Colonic mucosa (tissue), 4 donors: ENCODE results near the gene UCKL1. TPM values are rescaled to one million over a fixed set of nuclear protein-coding genes. Genes with fewer than 3 reads are reported as not detected.
A peak's percentile ranks its signal among the peaks of the same experiment; 100 is the strongest.

Experiments used
- DNase-seq: peaks from one replicate; pipeline ENCODE4 v3.0.0-alpha.2; 2020
- H3K27ac ChIP-seq: fragments of 200-600 bp; one replicate; pipeline ENCODE4 v1.8.0; 2021
- H3K27me3 ChIP-seq: fragments of 200-600 bp; one replicate; pipeline ENCODE4 v1.8.0; 2021
- H3K36me3 ChIP-seq: fragments of 200-600 bp; one replicate; pipeline ENCODE4 v1.8.0; 2021
- H3K4me1 ChIP-seq: fragments of 200-600 bp; one replicate; pipeline ENCODE4 v1.8.0; 2021; ENCODE audit warnings: mild to moderate bottlenecking
- H3K4me3 ChIP-seq: fragments of 200-600 bp; one replicate; pipeline ENCODE4 v1.8.0; 2021
- H3K9ac ChIP-seq, 2 donors: one replicate each; pipeline ENCODE4 v1.7.0; 2013; ENCODE audit warnings: control low read depth in 2 of 2, low read depth in 2 of 2, low read length in 2 of 2
- H3K9me3 ChIP-seq: fragments of 200-600 bp; one replicate; pipeline ENCODE4 v1.8.0; 2021
- intact Hi-C: fragments of 100-400 bp; cut with DNase I; formaldehyde crosslinking; loops from one replicate; pipeline ENCODE4 v1.14.1; 2022
- total RNA-seq, 2 donors: library from RNA; stranded (reverse); fragmentation: NEBNext Ultra II Directional in 1 of 2; extraction: Animal tissue kit (Norgen Biotek cat#: 25700) in 1 of 2; gene quantifications; one replicate each; pipeline ENCODE4 v1.2.1, GENCODE V29; 2021
- TF ChIP-seq, protein P1 (sequence below): fragments of 200-600 bp; IDR thresholded peaks from one replicate; pipeline ENCODE4 v1.8.0; 2022; ENCODE audit warnings: antibody characterized with exemption, mild to moderate bottlenecking
- donor health status: healthy.
- donor health status: DM: no; HTN: no; CAD: no.
- donor health status: DM: no; HTN: no; CAD: no.

Gene UCKL1
- total RNA-seq, 2 donors from 2014 or later: 33.6 to 49.5 TPM

DNA sequence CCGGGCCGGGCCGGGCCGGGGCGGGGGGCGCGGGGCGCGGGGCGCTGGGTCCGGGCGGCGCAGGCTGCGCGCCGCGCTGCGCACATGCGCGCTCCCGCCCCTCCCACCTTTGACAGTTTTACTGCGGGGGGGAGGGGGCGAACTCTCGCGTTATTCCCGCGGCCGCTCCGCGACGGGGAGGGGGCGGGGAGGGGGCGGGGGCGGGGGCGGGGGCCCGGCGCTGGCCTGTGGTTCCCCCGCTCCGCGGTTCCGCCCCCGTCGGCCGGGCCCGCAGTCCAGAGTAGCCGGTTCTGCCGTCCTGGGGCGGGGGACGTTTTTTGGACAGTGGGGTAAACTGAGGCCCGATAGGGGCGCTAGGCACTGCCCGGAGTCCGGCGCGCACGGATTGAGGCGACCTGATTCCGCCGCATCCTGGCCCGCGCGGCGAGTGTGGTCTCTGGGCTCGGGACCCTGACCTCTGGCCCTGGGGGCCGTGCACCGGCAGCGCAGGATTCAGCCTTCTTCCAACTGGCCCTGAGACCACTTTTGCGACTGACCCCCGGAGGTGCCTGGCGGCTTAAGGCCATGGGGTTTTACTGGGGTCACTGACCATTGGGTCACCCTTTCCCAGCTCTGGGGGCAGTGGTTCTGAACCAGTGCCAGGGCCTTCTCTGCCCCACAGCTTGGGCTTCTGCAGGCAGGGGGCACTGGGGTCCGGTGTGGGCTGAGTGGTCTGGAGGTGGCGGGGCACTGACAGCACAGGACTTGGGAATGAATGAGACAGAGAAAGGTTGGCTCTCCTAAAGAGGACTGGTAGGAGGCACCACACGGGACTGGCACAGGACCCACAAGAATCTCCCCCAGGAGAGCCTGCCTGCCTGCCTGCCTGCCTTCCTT is 13.9 kb upstream of the UCKL1 start, which contains the start of gene ZNF512B:
Gene ZNF512B (minus strand): TSS at position 93 of the 876 bp plus-strand sequence. CDS start 1,980 bp downstream, outside the sequence.
- no peaks in the 10 kb centered on the region for H3K9me3 ChIP-seq
- peaks cover 5% of the 10 kb centered on the region for H3K27me3 ChIP-seq
- H3K36me3 ChIP-seq: no peaks in the 10 kb centered on the region
- DNase-seq: no peak
- peak within 1 kb of the TSS; percentile 57 to 87 for H3K9ac ChIP-seq
- peak within 1 kb of the TSS; percentile 45 for H3K4me3 ChIP-seq
- H3K27ac ChIP-seq: no peak within 1 kb of the TSS
- intact Hi-C loops: loop anchor here (10.0 kb wide), 2 partner anchors 185 to 435 kb away; partner anchors contain the start of gene PTK6
- TF ChIP-seq, protein P1, sequence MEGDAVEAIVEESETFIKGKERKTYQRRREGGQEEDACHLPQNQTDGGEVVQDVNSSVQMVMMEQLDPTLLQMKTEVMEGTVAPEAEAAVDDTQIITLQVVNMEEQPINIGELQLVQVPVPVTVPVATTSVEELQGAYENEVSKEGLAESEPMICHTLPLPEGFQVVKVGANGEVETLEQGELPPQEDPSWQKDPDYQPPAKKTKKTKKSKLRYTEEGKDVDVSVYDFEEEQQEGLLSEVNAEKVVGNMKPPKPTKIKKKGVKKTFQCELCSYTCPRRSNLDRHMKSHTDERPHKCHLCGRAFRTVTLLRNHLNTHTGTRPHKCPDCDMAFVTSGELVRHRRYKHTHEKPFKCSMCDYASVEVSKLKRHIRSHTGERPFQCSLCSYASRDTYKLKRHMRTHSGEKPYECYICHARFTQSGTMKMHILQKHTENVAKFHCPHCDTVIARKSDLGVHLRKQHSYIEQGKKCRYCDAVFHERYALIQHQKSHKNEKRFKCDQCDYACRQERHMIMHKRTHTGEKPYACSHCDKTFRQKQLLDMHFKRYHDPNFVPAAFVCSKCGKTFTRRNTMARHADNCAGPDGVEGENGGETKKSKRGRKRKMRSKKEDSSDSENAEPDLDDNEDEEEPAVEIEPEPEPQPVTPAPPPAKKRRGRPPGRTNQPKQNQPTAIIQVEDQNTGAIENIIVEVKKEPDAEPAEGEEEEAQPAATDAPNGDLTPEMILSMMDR: no peak
- H3K4me1 ChIP-seq: peaks cover 8% of the 10 kb centered on the region

DNA sequence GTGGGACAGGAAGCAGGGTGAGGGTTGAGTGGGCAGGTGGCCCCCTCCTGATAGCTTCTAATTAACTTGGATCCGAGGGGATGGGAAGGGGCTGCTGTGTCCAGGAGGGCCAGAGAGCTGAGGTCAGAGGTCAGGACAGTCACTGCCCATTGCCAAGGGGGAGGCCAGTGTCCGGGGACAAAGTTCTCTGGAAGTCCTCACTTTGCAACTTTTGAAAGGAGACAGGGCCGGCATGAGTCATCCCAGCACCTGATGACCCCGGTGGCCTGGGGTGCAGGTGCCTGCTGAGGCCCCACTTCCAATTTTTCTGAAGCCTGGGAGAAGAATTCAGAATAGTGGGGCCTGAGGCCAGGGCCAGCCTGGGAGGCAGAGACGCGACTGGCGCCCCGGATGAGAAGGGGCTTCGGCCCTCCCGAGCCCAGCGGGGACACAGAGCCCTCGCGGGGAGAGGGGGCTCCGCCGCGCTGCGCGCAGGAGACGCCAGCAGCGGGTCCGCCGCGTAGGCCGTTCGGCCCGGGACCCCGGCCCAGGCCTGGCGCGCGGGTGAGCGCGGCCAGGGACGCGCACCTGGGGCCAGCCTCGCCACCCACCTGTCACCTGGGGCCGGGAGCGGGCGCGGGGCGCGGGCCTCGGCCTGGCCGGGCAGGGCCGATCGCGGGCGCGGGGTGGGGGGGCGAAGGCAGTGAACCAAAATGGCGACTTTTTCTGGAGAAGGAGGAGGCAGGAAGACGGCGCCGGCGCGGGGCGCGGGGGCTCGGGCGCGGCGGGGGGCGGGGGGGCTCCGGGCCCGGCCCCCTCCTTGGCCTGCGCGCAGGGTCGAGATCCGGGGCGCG is 12.9 kb upstream of the UCKL1 start:
- Histone ChIP-seq H3K4me3 (peak overlapping the region; percentile 45), H3K27ac (no peak overlapping the region), H3K9ac (peak overlapping the region; percentile 57 to 87), H3K27me3 (peaks cover 5% of the 10 kb centered on the region), H3K4me1 (peaks cover 6% of the 10 kb centered on the region), H3K9me3 (no peaks in the 10 kb centered on the region), H3K36me3 (no peaks in the 10 kb centered on the region)
- intact Hi-C loops: no loop called here
- TF ChIP-seq, protein P1: no peak
- no peak for DNase-seq

DNA sequence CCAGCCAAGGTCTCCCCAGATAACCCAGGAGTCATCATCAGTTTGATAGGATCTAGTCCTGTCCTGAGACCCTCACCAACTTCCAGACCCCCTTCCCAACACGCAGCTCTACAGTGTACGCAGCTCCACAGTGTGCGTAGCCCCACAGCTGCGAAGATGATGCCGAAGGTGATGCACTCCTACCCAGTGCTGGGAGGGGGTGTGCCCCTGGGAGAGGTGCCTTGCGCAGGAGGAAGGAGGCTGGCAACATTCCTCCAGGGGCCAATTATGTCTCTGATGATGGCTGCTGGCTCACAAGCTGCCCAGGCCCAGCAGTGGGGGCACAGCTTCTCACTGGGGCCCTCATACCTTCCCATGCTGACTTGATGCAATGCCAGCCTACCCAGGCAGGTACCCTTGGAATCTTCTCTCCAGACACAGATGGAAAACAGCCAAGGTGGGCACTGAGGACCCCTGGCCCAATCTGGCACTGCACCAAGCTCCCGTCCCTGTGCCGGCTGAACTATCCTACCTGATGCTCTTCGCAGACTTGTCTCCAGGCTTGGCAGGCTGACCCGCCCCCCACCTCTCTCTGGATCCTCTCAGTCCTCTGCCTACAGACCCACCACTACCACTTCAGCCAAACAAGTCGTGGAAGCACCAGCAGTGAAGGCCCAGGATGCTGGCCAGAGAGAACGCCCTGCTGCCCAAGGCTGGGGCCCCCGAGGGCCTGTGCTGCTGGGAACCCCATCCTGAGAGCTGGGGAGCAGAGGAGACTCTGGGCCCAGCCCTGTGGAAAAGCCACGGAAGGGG is 12.1 kb upstream of the UCKL1 start:
- H3K36me3 ChIP-seq: no peaks in the 10 kb centered on the region
- intact Hi-C loops: no loop called here
- H3K9ac ChIP-seq: peak overlapping the region in 1 of 2 donors; percentile 87

DNA sequence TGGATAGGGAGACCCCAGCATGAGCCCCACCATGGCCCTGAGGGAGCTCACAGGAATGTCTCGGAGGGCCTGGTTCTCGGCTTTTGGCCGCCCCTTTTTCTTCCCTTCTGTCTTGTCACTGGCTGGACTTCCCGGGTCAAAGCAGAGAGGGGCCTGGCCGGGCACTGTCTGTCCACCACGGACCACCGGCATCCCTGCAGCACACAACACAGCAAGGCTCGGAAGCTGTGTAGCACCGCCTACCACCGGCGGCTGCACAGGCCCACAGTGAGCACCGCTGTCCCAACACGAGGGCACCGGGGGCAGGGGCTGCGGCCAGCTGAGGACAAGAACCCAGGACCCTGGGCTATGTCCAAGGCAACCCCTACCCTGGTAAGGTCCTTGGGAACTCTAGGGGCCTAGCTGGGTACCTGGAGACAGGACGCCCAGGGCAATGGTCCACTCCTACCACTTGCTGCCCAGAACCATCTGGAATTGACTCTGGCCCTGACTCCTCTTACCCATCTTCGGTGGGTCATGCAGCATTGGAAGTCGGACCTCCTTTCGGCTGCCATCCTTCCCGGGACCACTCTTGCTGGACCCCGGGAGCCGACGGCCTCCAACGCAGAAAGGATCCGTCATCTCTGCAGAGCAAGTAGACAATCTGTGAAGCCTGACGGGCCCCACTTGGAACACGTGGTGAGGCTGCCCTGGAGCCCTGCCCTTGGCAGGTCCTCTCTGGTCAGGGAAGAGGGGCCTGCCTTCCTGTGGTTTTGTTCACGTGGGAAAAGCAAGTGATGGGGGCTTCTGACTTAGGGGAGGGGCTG is 11.3 kb upstream of the UCKL1 start:
- TF ChIP-seq, protein P1: no peak
- DNase-seq: peak; percentile 16
- Histone ChIP-seq H3K9me3 (no peaks in the 10 kb centered on the region), H3K4me1 (no peaks in the 10 kb centered on the region), H3K4me3 (no peak overlapping the region), H3K27ac (no peak overlapping the region), H3K9ac (no peak overlapping the region), H3K27me3 (peaks cover 5% of the 10 kb centered on the region), H3K36me3 (no peaks in the 10 kb centered on the region)
- intact Hi-C loops: no loop called here

More for the DNA sequence above, 12.1 kb upstream of the UCKL1 start:
- H3K4me3 ChIP-seq: peak overlapping the region; percentile 45
- DNase-seq: no peak
- no peaks in the 10 kb centered on the region for H3K9me3 ChIP-seq
- TF ChIP-seq, protein P1: no peak
- H3K4me1 ChIP-seq: no peaks in the 10 kb centered on the region
- H3K27ac ChIP-seq: no peak overlapping the region
- H3K27me3 ChIP-seq: peaks cover 5% of the 10 kb centered on the region
